HFFc6 (cell line): ENCODE results near the gene CPXM2. TPM values are rescaled to one million over a fixed set of nuclear protein-coding genes. Genes with fewer than 3 reads are reported as not detected.

Experiments
- DNase-seq: peaks from one replicate; pipeline ENCODE4 v3.0.0-alpha.2; 2018
- H3K27ac Mint-ChIP-seq: 2 replicates; pipeline ENCODE4 v1.8.0; 2020; ENCODE audit warnings: mild to moderate bottlenecking, mixed read lengths
- H3K27me3 Mint-ChIP-seq: 2 replicates; pipeline ENCODE4 v1.8.0; 2021; ENCODE audit warnings: mild to moderate bottlenecking, moderate library complexity, mixed read lengths; ENCODE audit not compliant: insufficient read depth
- H3K36me3 Mint-ChIP-seq: 2 replicates; pipeline ENCODE4 v1.8.0; 2021; ENCODE audit warnings: low read depth, mixed read lengths
- H3K4me1 Mint-ChIP-seq: 2 replicates; pipeline ENCODE4 v1.8.0; 2020; ENCODE audit warnings: low read depth, mixed read lengths
- H3K4me3 Mint-ChIP-seq: 2 replicates; pipeline ENCODE4 v1.8.0; 2020; ENCODE audit warnings: mild to moderate bottlenecking, moderate library complexity, mixed read lengths
- H3K9me3 Mint-ChIP-seq: 2 replicates; pipeline ENCODE4 v1.8.0; 2020; ENCODE audit warnings: mild to moderate bottlenecking, mixed read lengths
- CTCF ChIP-seq: fragments of 200-600 bp; sonication (generic); IDR thresholded peaks from 2 replicates; pipeline ENCODE4 v1.5.0; 2021; ENCODE audit warnings: antibody characterized with exemption, mild to moderate bottlenecking
- total RNA-seq, 6 experiments: library from RNA; stranded (reverse); fragmentation: NEBNext Ultra II Directional; extraction: Animal tissue kit (Norgen Biotek cat#: 25700); gene quantifications; 2 replicates in 1 of 6; 3 replicates in 5 of 6; pipeline ENCODE4 v1.2.3, GENCODE V29; 2021

CPXM2 gene
- total RNA-seq, 6 experiments from 2014 or later, result not detected

- H3K4me3 Mint-ChIP-seq, result no peak overlapping the region
- DNase-seq, result no peak
- TF ChIP-seq CTCF, result no peak
- peaks cover 6% of the 10 kb centered on the region; the same call in 1 of the 2 replicates for H3K27me3 Mint-ChIP-seq
- peaks cover 32% of the 10 kb centered on the region for H3K9me3 Mint-ChIP-seq
- H3K4me1 Mint-ChIP-seq, result peaks cover 9% of the 10 kb centered on the region; the same call in 1 of the 2 replicates
- H3K27ac Mint-ChIP-seq, result no peak overlapping the region
- H3K36me3 Mint-ChIP-seq, result peaks cover 9% of the 10 kb centered on the region
Measured at GRCh38 chr10:123922126-123922525, 30.5 kb upstream of the CPXM2 start.

- no peaks in the 10 kb centered on the region for H3K4me1 Mint-ChIP-seq
- no peak for DNase-seq
- H3K27me3 Mint-ChIP-seq, result peaks cover 20% of the 10 kb centered on the region
- peaks cover 19% of the 10 kb centered on the region for H3K9me3 Mint-ChIP-seq
- TF ChIP-seq CTCF, result no peak
- no peak overlapping the region for H3K27ac Mint-ChIP-seq
- H3K36me3 Mint-ChIP-seq, result peaks cover 9% of the 10 kb centered on the region; the same call in 1 of the 2 replicates
- H3K4me3 Mint-ChIP-seq, result no peak overlapping the region
Measured at GRCh38 chr10:123916775-123917174, 25.2 kb upstream of the CPXM2 start.

- no peak for DNase-seq
- no peaks in the 10 kb centered on the region for H3K4me1 Mint-ChIP-seq
- H3K27me3 Mint-ChIP-seq, result peaks cover 18% of the 10 kb centered on the region
- no peaks in the 10 kb centered on the region; the same call in 1 of the 2 replicates for H3K36me3 Mint-ChIP-seq
- no peak overlapping the region for H3K27ac Mint-ChIP-seq
- H3K9me3 Mint-ChIP-seq, result peaks cover 14% of the 10 kb centered on the region
- TF ChIP-seq CTCF, result no peak
- H3K4me3 Mint-ChIP-seq, result no peak overlapping the region
Measured at GRCh38 chr10:123913688-123914268, 22.2 kb upstream of the CPXM2 start.

GRCh38 chr10:123912871-123913270 is 21.3 kb upstream of the CPXM2 start:
- no peak for DNase-seq
- no peak for TF ChIP-seq CTCF
- Mint-ChIP-seq H3K9me3 (peaks cover 11% of the 10 kb centered on the region), H3K27me3 (peaks cover 24% of the 10 kb centered on the region), H3K4me1 (no peaks in the 10 kb centered on the region), H3K27ac (no peak overlapping the region), H3K36me3 (no peaks in the 10 kb centered on the region; the same call in 1 of the 2 replicates), H3K4me3 (no peak overlapping the region)

- no peaks in the 10 kb centered on the region; the same call in 1 of the 2 replicates for H3K36me3 Mint-ChIP-seq
Measured at GRCh38 chr10:123912466-123912865, 20.9 kb upstream of the CPXM2 start.

More at GRCh38 chr10:123912466-123912865, 20.9 kb upstream of the CPXM2 start:
- Mint-ChIP-seq H3K4me3 (no peak overlapping the region), H3K9me3 (peaks cover 11% of the 10 kb centered on the region), H3K27me3 (peaks cover 24% of the 10 kb centered on the region), H3K4me1 (no peaks in the 10 kb centered on the region), H3K27ac (no peak overlapping the region)
- DNase-seq, result no peak
- TF ChIP-seq CTCF, result no peak
